ENCODE results near the gene DLGAP4.

DNA sequence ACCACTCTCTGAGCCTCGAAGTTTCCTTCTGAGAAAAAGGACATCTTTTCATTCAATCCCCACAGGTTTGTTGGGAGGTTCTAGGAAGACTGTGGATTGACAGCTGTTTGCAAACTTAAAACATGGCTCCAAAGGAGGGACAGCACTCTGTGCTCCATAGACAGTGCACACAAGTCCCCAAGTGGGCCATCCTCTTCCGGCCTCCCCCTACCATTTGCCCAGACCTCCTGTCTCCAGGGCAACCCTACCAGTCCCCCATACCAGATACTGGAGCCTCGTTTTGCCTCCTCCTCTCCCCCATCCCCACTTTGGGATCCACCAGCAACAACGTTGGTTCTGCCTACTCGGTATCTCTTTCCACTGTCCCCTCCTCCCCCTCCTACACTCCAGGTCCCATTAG, 8.5 kb upstream of the DLGAP4 start:
- no peak for TF ChIP-seq ZNF124 (CRISPR knock-in tag; IDR thresholded peaks at IDR 0.05)
- TF ChIP-seq HCFC1 (IDR thresholded peaks at IDR 0.05; ENCODE audit: low read depth, low read length) = no peak
- TF ChIP-seq EP300 (IDR thresholded peaks at IDR 0.05; ENCODE audit: low read depth in 2 of 2, low read length in 2 of 2) = no peak
- no peak for TF ChIP-seq EP300 (CRISPR knock-in tag; IDR thresholded peaks at IDR 0.05; ENCODE audit: borderline replicate concordance)
- no peak for TF ChIP-seq CEBPB (IDR thresholded peaks at IDR 0.05; ENCODE audit: borderline replicate concordance, low read depth, low read length)
- TF ChIP-seq, protein P1, sequence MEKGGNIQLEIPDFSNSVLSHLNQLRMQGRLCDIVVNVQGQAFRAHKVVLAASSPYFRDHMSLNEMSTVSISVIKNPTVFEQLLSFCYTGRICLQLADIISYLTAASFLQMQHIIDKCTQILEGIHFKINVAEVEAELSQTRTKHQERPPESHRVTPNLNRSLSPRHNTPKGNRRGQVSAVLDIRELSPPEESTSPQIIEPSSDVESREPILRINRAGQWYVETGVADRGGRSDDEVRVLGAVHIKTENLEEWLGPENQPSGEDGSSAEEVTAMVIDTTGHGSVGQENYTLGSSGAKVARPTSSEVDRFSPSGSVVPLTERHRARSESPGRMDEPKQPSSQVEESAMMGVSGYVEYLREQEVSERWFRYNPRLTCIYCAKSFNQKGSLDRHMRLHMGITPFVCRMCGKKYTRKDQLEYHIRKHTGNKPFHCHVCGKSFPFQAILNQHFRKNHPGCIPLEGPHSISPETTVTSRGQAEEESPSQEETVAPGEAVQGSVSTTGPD (CRISPR knock-in tag; IDR thresholded peaks at IDR 0.05) = no peak
- no peak for TF ChIP-seq SMARCC2 (IDR thresholded peaks at IDR 0.05)
- TF ChIP-seq ZNF674 (CRISPR knock-in tag; IDR thresholded peaks at IDR 0.05; ENCODE audit: low read depth) = no peak
- no peak for TF ChIP-seq ZNF547 (CRISPR knock-in tag; IDR thresholded peaks at IDR 0.05)
- no peak for TF ChIP-seq POLR2AphosphoS5 (IDR thresholded peaks at IDR 0.05; ENCODE audit: low read depth, low read length)
- no peak for TF ChIP-seq SP1 (IDR thresholded peaks at IDR 0.05)
- TF ChIP-seq SP1 (CRISPR knock-in tag; IDR thresholded peaks at IDR 0.05) = no peak
- TF ChIP-seq MXI1 (IDR thresholded peaks at IDR 0.05; ENCODE audit: borderline replicate concordance, low read depth, low read length) = no peak
- TF ChIP-seq CHD4 (IDR thresholded peaks at IDR 0.05; ENCODE audit: borderline replicate concordance, low read length) = no peak
- no peak for TF ChIP-seq SNAPC2 (CRISPR knock-in tag; IDR thresholded peaks at IDR 0.05)

Measured in HepG2 (cell line).